Fibroblast of peridontal ligament (primary cell): ENCODE data around the gene ZNF106.

Source experiments
- DNase-seq: peaks from one replicate; pipeline ENCODE4 v3.0.0-alpha.2; 2010; ENCODE audit errors: extremely low read depth

ZNF106 gene

GRCh38 chr15:42367041-42367440 is 123.9 kb downstream of the ZNF106 start:
- DNase-seq = peak; percentile 38

- no peak for DNase-seq
Measured at GRCh38 chr15:42365921-42366550, 124.9 kb downstream of the ZNF106 start.

DNA sequence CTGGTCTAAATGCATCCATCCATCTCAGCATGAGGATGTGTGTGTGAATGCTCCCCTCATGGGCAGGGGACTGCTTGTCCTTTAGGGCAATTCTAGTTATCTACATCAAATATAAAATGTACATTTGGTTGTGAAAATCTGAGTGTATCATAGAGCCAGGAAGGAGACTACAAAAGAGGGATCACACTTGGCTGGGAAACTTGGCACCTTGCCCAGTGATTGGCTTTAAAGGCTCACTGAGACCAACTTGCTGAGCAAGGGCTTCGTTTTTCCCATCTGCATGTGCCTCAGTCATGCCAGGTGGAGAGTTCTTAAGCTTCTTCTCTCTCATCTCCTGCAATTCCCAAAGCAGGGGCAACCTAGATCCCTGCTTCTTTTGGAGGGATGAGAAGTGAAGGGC is 126.4 kb downstream of the ZNF106 start:
- no peak for DNase-seq

DNA sequence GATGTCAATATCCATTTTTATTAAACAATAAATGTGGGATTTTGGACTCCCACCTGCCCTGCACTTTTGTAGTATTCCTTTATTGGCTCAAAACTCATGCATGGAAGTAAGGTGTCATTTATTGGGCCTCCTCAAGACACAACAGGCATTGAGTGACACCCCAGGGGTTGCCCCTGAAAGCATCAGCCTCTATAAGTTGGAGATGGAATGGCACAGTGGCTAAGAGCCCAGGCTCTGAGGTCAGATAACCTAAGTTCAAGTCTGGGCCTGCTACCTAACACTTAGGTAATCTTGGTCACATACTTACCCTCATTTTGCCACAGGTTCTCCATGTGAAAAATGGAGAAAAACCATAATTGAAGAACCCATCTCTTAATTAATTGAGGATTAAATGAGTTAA is 127.0 kb downstream of the ZNF106 start:
- DNase-seq = no peak

GRCh38 chr15:42363487-42363886 is 127.5 kb downstream of the ZNF106 start:
- DNase-seq = no peak
